GM12892 (cell line): ENCODE measurements around the gene FAM136A.

ENCODE experiments used
- POLR2A ChIP-seq: IDR thresholded peaks from 2 replicates; pipeline ENCODE4 v1.6.1; 2011; ENCODE audit warnings: low read depth, low read length, control low read depth
- POLR2AphosphoS5 ChIP-seq: IDR thresholded peaks from 2 replicates; pipeline ENCODE4 v1.6.1; 2011; ENCODE audit warnings: low read depth, low read length, control low read depth
- TAF1 ChIP-seq: IDR thresholded peaks from 2 replicates; pipeline ENCODE4 v1.6.1; 2011; ENCODE audit warnings: low read depth, mild to moderate bottlenecking, control low read depth, low read length, borderline replicate concordance

DNA sequence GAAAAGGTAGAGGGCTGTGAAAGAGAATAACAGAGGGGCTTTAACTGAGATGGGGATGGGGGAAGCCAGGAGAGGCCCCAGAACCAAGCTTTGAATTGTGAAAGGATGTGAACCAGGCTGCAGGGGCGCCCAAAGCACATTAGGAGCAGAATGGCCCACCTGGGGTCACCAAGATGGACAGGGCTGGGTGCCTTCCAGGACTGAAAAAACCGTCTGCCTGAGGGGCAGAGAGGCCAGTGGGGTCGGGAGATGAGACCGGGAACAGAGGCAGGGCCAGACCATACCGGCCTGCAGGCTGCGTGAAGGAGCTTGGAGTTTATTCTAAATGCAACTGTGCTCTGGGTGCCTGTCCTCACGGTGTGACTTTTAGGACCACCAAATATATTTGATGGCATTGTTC, 29.1 kb upstream of the FAM136A start:
- no peak for TF ChIP-seq POLR2A
- no peak for TF ChIP-seq POLR2AphosphoS5
- no peak for TF ChIP-seq TAF1
